Upper lobe of left lung (tissue), 6 donors: Measurements from ENCODE around the gene CEP164. TPM values are rescaled to one million over a fixed set of nuclear protein-coding genes. Genes with fewer than 3 reads are reported as not detected.

Source experiments
- ATAC-seq, 2 donors: fragments of 200-7000 bp; cut with Tn5 transposase; one replicate each; pipeline ENCODE4 v1.9.1; 2022; ENCODE audit warnings: mild to moderate bottlenecking in 2 of 2, moderate library complexity in 2 of 2; ENCODE audit not compliant: low FRiP score in 2 of 2
- DNase-seq, 2 donors: peaks; one replicate each; pipeline ENCODE4 v3.0.0-alpha.2; 2019 to 2020
- H3K27ac ChIP-seq, 4 donors: fragments of 200-600 bp; sonication (generic); one replicate each; pipeline ENCODE4 v1.5.1; 2016 to 2019
- H3K27me3 ChIP-seq, 4 donors: fragments of 200-600 bp; sonication (generic); one replicate each; pipeline ENCODE4 v1.5.1; 2017 to 2019
- H3K36me3 ChIP-seq, 4 donors: fragments of 200-600 bp; sonication (generic); one replicate each; pipeline ENCODE4 v1.5.1; 2016 to 2019
- H3K4me1 ChIP-seq, 4 donors: fragments of 200-600 bp; sonication (generic); one replicate each; pipeline ENCODE4 v1.5.1; 2018 to 2019
- H3K4me3 ChIP-seq, 4 donors: fragments of 200-600 bp; sonication (generic); one replicate each; pipeline ENCODE4 v1.5.1; 2017 to 2019; ENCODE audit warnings: mild to moderate bottlenecking in 2 of 4, moderate library complexity in 1 of 4
- H3K9me3 ChIP-seq, 4 donors: fragments of 200-600 bp; sonication (generic); one replicate each; pipeline ENCODE4 v1.5.1; 2018 to 2019
- CTCF ChIP-seq, 6 experiments: fragments of 450-650 bp in 4 of 6; fragments of 200-600 bp in 2 of 6; sonication (generic) in 2 of 6; IDR thresholded peaks; one replicate each; pipeline ENCODE4 v1.5.1; 2016 to 2019; ENCODE audit warnings: antibody characterized with exemption in 6 of 6
- EP300 ChIP-seq, 4 donors: sonication (generic); formaldehyde crosslinking; IDR thresholded peaks; one replicate each; pipeline ENCODE4 v1.5.1; 2017; ENCODE audit warnings: antibody characterized with exemption in 4 of 4, control low read depth in 2 of 4
- POLR2A ChIP-seq, 4 donors: fragments of 450-650 bp; IDR thresholded peaks; one replicate each; pipeline ENCODE4 v1.5.1; 2016 to 2017; ENCODE audit warnings: antibody characterized with exemption in 4 of 4, mild to moderate bottlenecking in 2 of 4
- POLR2AphosphoS5 ChIP-seq, 2 donors: sonication (generic); formaldehyde crosslinking; IDR thresholded peaks; one replicate each; pipeline ENCODE4 v1.5.1; 2017; ENCODE audit warnings: antibody characterized with exemption in 2 of 2
- WGBS, 2 donors: methylation state at CpG; one replicate each; pipeline ENCODE4 v1.1.5; 2017 to 2018; 5-methylcytosine and 5-hydroxymethylcytosine counted together
- total RNA-seq, 6 donors: library from RNA; depleted of rRNA in 4 of 6; stranded (reverse); fragments of >200 nt in 4 of 6; gene quantifications; one replicate each; pipeline versions ENCODE4 v1.1.0 to v1.2.1, GENCODE V29; 2016 to 2021
- donor health status: DM: no; HTN: no; CAD: no; lungs with moderate emphysema.
- donor health status: DM: no; HTN: yes; CAD: no; lungs with severe emphysema.

CEP164 gene
- total RNA-seq, 6 donors from 2014 or later = 16.1 to 73.3 (median 27.9) TPM

DNA sequence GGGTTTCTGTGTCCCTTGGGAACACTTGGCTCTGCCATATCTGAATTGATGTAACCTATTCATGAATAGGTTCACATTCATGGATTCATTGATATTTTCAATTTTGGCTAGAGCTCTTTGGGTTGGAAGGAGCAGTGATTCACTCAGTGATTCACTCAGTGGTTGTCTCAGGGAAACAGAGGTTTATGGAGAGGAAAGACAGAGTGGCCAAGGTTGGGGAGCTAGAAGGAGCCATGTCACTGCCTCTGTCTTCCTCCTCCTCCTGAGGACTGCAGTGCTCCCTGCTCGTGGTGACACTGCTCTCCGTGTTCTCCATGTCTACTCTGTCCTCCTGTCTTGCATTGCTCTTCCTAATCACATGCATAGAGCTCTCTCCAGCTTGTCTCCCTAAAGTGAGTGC lies 17.4 kb downstream of the CEP164 start:
- Histone ChIP-seq H3K4me3 (no peak overlapping the region), H3K4me1 (no peaks in the 10 kb centered on the region), H3K36me3 (peaks cover 3 to 83% (median 24%) of the 10 kb centered on the region in 4 donors), H3K27ac (no peak overlapping the region), H3K9me3 (no peaks in the 10 kb centered on the region), H3K27me3 (no peaks in the 10 kb centered on the region)
- no peak for ATAC-seq
- TF ChIP-seq CTCF (IDR thresholded peaks at IDR 0.05) = no peak
- no peak for TF ChIP-seq POLR2A (IDR thresholded peaks at IDR 0.05)
- DNase-seq = no peak
- 89 to 98% methylated on average over 2 of the region's 2 CpGs for WGBS, 2 donors

DNA sequence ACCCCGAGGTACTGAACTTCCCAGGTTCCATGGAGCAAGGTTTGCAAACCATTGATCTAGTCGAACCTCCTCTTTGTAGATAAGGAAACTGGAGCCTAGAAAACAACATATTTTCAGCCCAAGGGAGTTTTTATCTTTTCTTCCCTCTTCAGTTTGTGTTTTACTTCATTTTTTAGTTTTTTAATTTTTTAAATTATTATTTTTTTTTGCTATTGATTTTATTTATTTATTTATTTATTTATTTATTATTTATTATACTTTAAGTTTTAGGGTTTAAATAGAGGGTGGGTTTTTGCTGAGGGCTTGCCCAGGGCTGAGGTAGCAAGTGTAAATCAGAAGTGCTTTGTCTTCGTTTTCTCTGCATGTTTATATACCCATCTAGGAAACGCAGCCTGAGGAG lies 26.9 kb downstream of the CEP164 start:
- Histone ChIP-seq H3K4me1 (no peaks in the 10 kb centered on the region), H3K9me3 (no peaks in the 10 kb centered on the region), H3K4me3 (no peak overlapping the region), H3K36me3 (peaks cover 2 to 76% (median 35%) of the 10 kb centered on the region in 4 donors), H3K27ac (no peak overlapping the region), H3K27me3 (no peaks in the 10 kb centered on the region)
- DNase-seq = no peak
- TF ChIP-seq EP300 (IDR thresholded peaks at IDR 0.05) (no peak), CTCF (IDR thresholded peaks at IDR 0.05) (no peak), POLR2A (IDR thresholded peaks at IDR 0.05) (no peak), POLR2AphosphoS5 (IDR thresholded peaks at IDR 0.05) (no peak)
- ATAC-seq = no peak
- 90 to 93% methylated on average over 4 of the region's 4 CpGs for WGBS, 2 donors

DNA sequence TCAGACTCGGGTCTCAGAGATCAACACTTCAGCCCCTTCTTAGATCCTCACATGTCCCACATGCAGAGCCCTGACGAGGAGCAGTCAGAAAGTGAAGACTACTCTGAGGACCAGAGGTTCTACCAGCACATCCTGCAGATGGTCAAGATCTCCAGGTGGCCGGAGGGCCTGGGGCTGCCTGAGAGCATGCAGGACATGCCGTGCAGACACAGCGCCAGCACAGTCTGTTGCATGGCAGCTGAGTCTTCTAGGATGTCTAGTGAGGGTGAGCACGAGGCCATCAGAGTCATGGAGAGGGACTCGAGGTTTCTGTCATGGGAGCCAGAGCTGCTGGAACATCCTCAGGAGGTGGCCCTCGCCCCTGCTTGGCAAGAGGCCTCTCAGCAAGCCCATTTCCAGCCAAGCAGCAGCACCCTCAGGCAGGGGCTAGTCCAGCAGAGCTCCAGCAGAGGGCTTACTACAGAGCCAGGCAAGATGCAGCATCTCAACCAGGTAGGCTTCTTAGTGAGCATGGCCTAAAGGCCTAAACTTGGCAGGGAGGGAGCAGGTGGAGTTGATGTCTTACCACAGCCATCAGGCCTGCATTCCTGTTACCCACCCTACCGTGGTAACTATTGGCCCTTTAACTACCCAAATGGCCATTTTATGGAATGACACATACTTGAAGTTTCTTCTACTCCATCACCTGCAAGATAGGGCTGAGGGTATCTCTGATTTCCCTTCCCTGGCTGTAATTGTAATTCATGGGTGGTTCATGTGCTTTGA lies 28.7 kb downstream of the CEP164 start:
- ATAC-seq = peak; percentile 10 to 12
- TF ChIP-seq POLR2A (IDR thresholded peaks at IDR 0.05) = no peak
- TF ChIP-seq EP300 (IDR thresholded peaks at IDR 0.05) = no peak
- no peak for TF ChIP-seq CTCF (IDR thresholded peaks at IDR 0.05)
- TF ChIP-seq POLR2AphosphoS5 (IDR thresholded peaks at IDR 0.05) = no peak
- H3K9me3 ChIP-seq = no peaks in the 10 kb centered on the region
- no peak overlapping the region for H3K4me3 ChIP-seq
- peaks cover 4 to 79% (median 35%) of the 10 kb centered on the region in 4 donors for H3K36me3 ChIP-seq
- WGBS, 2 donors = 86 to 90% methylated on average over 6 to 7 of the region's 9 CpGs
- no peak for DNase-seq
- H3K4me1 ChIP-seq = no peaks in the 10 kb centered on the region
- no peaks in the 10 kb centered on the region for H3K27me3 ChIP-seq
- H3K27ac ChIP-seq = no peak overlapping the region

DNA sequence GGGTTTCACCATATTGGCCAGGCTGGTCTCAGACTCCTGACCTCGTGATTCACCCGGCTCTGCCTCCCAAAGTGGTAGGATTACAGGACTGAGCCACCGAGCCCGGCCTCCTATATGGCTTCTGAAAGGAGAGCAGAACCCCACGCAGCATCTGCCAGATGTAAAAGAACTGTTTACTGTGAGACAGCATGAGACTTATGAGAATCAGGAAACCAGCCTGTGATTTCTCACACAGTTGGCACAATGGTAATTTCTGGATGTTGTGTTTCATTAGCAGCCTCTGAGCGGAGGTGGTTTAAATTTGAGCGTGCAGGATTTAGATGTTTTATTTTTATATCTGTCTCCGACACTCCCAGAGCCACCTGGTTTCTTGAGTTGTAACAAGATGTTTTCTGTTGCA lies 33.8 kb downstream of the CEP164 start:
- DNase-seq (no peak), ATAC-seq (no peak)
- 93 to 98% methylated on average over 8 of the region's 8 CpGs for WGBS, 2 donors
- H3K4me1 ChIP-seq = no peaks in the 10 kb centered on the region
- TF ChIP-seq EP300 (IDR thresholded peaks at IDR 0.05) (no peak), CTCF (IDR thresholded peaks at IDR 0.05) (no peak), POLR2AphosphoS5 (IDR thresholded peaks at IDR 0.05) (no peak), POLR2A (IDR thresholded peaks at IDR 0.05) (no peak)
- H3K4me3 ChIP-seq = no peak overlapping the region
- H3K27me3 ChIP-seq = no peaks in the 10 kb centered on the region
- H3K36me3 ChIP-seq = peaks cover 7 to 81% (median 36%) of the 10 kb centered on the region in 4 donors
- H3K27ac ChIP-seq = no peak overlapping the region
- no peaks in the 10 kb centered on the region for H3K9me3 ChIP-seq

- Histone ChIP-seq H3K4me3 (no peak overlapping the region), H3K9me3 (no peaks in the 10 kb centered on the region), H3K27me3 (no peaks in the 10 kb centered on the region), H3K27ac (no peak overlapping the region), H3K4me1 (no peaks in the 10 kb centered on the region), H3K36me3 (peaks cover 3 to 86% (median 40%) of the 10 kb centered on the region in 4 donors)
- WGBS, 2 donors = 78 to 88% methylated on average over 6 of the region's 6 CpGs
- TF ChIP-seq CTCF (IDR thresholded peaks at IDR 0.05) = no peak
- TF ChIP-seq POLR2AphosphoS5 (IDR thresholded peaks at IDR 0.05) = no peak
- no peak for TF ChIP-seq EP300 (IDR thresholded peaks at IDR 0.05)
- TF ChIP-seq POLR2A (IDR thresholded peaks at IDR 0.05) = no peak
- DNase-seq (no peak), ATAC-seq (no peak)
Observed at GRCh38 chr11:117366248-117366647, 38.6 kb downstream of the CEP164 start.
